HG02938 (cell line): Measurements from ENCODE around the gene CRELD2.

Experiments
- ATAC-seq: cut with Tn5 transposase; IDR thresholded peaks from one replicate; pipeline ENCODE4 v1.9.1; 2021; ENCODE audit warnings: mild to moderate bottlenecking, moderate library complexity; ENCODE audit not compliant: unreplicated experiment

CRELD2 gene

GRCh38 chr22:49966041-49966773 lies 47.8 kb downstream of the CRELD2 start:
- ATAC-seq = no peak

DNA sequence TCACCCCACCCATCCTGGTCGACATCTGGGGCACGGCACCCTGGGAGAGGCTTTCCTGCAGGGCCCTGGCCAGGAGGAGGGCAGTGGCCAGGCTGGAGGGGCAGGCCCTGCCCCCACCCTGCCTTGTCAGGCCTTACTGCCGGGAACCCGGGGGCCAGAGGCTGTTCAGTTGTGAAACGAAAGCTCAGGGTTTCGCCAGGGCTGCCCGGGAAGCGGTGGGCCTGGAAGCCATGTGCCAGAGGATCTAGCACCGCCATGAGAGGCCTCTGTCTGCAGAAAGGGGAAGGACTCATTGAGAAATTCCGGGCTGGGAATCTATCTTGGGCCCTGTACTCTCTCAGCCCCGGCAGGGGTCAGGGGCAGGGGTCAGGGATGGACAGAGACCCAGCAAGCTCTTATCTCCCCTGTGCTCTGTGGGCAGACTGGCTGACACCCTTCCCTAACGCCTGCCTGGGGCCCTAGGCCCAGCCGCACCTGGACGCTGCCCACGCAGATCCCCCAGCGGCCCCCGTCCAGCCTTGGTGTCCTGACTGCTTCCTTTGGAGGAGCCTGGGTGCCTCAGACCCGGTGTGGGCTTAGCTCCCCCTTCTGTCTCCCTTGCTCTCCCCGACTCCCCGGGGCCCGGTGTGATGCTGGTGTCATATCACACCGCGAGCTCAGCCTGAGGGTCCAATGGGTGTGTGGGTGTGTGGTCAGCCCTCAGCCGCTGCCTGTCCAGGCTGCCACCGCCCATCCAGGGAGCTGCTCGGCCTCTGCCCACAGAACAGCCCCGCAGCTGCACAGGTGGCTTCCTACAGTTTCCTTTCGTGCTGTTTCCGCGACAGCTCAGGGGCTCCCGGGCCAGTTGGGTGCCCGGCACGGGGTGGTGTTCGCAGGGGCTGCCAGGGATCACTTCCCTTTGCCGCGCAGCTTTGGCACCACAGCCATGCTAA lies 48.6 kb downstream of the CRELD2 start:
- no peak for ATAC-seq

- no peak for ATAC-seq
These were observed 49.3 kb downstream of the CRELD2 start for GRCh38 chr22:49967706-49968208.

GRCh38 chr22:49968313-49968830 lies 49.9 kb downstream of the CRELD2 start:
- no peak for ATAC-seq

- no peak for ATAC-seq
These were observed 50.6 kb downstream of the CRELD2 start for GRCh38 chr22:49968831-49969661.

DNA sequence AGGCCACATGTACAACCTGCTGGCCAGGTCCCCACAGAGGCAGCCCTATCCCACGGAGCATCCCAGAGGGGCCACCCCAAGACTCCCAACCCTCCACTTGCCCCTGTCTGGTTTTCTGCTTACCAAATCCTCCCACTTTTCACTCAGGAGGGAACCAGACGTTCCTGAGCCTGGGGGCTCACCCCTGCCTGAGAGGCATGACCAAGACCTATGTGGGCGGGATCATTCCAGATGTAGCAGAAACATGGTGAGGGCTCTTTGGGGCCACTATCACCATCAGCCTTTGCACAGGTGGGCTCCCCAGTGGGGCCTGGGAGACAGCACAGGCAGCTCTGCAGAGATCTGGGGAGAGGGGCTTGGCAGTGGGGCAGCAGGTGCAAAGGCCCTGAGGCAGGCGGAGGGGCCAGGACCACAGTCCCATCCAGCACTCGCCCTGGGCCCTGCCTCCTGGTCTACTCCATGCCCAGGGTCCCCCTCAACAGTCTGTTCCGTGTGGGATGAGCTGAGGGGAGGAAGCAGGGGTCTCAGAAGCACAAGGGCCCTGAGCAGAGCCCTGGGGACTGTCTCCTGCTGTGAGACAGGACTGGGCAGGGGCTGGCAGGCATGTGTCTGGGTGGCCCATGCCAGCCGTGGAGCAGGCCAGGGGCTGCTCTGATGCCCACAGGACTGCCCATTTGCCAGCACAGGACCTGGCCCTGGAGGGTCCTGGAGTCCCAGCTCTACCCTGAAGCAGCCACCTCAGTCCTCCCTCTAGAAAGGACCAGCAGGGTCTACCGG lies 51.5 kb downstream of the CRELD2 start:
- ATAC-seq = no peak

DNA sequence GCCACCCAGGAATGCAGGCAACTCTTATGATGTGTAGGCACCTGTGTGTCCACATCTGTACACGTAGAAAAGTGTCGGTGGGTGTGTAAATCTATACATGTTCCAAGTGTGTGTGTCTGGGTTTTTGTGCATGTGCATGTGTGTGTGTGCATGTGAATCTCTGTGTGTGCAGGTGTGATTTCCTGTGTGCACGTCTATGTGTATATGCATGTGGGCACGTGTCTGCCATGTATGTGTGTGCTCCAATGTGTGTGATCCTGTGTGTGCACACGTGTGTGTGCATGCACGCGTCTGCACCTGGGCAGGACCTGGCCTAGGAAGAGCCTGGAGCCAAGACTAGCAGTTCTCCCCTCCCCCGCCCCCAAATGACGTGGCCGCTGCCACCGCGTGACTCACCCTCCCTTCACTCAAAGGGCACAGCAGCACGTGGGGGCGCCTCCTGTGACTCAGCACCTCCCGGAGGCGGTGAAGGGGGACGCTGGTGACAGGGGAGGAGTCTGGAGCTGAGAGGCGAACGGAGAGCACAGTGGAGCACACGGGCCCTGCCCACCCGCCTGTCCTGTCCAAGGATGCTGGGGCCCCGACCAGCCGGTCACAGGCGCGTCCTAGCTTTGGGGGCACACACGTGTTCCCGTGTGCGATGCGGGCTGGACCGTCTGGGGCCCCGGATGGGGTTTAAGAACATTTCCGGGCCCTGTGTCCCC lies 52.2 kb downstream of the CRELD2 start:
- ATAC-seq = peak; percentile 63

- peak; percentile 22 for ATAC-seq
These were observed 53.1 kb downstream of the CRELD2 start for GRCh38 chr22:49971232-49972162.

DNA sequence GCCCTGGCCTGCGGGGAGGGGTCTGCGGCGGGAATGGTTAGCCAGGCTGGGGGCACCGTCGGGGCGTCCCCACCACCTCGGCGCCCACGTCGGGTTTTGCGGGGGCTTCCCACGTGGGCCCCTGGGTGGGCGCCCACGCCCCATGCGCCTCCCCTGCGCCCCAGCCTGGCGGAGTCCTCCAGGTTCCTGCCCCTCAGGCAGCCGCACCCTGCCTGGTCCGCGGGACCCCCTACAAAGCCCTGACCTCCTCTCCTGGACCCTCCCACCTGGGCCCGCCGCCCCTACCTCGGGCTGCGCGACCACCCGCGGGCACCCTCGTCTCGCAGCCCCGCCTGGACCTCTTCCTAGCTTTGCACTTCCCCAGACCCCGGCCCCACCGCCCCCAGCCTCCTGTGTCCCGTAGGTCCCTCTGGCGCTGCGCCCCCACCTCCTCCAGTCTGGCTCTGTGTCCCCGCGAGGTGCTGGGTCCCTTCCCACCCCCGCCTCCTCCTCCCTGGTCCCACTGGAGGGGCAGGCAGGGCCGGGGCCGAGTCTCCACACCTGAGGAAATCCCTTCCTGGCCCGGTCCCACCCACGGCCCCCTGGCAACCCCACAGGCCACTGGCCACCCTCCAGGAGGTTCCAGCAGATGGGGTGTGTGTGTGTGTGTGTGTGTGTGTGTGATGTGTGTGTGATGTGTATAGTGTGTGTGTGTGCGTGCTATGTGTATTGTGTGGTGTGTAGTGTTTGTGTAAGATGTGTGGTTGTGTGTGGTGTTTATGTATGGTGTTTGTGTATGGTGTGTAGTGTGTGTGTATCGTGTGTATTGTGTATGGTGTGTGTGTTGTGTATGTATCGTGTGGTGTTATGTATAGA lies 54.0 kb downstream of the CRELD2 start:
- no peak for ATAC-seq

GRCh38 chr22:49973018-49973961 lies 54.9 kb downstream of the CRELD2 start:
- ATAC-seq = no peak

- ATAC-seq = no peak
These were observed 57.3 kb downstream of the CRELD2 start for GRCh38 chr22:49975543-49976389.

DNA sequence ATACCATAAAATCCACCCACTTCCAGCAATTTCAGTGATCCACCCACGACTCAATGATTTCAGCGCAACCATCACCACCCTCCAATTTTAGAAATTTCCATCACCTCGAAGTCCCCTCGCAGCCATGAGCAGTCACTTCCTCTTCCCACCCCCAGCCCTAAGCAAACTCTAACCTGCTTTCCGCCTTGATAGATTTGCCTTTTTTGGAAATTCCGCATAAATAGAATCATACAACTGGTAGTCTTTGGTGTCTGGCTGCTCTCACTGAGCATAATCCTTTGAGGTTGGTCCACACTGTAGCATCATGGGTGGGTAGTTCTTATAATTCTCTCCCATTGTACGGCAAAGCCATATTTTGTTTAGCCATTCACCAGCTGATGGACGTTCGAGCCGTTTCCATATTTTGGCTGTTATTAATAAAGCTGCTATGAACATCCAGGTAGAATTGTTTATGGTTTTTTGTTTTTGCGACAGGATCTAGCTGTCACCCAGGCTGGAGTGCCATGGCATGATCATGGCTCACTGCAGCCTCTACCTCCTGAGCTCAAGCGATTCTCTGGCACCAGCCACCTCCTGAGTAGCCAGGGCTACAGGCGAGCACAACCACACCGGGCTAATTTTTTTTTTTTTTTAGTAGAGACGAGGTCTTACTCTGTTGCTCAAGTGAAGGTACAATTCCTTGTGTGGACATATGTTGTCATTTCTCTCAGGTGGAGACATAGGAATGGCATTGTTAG lies 58.2 kb downstream of the CRELD2 start:
- ATAC-seq = no peak
